Hematopoietic multipotent progenitor cell treated with erythropoietin and hydrocortisone succinate and interleukin-3 and kit ligand, for 8 days (in vitro differentiated cells): ENCODE measurements around the gene HPSE.
"Not testable (repeated sequence)": the region's sequence is repeated elsewhere in the genome, so short reads cannot be mapped to it uniquely, and the experiment has no call there.

ENCODE experiments used
- DNase-seq: peaks from one replicate; pipeline ENCODE4 v3.0.0-alpha.2; 2015

HPSE gene

DNA sequence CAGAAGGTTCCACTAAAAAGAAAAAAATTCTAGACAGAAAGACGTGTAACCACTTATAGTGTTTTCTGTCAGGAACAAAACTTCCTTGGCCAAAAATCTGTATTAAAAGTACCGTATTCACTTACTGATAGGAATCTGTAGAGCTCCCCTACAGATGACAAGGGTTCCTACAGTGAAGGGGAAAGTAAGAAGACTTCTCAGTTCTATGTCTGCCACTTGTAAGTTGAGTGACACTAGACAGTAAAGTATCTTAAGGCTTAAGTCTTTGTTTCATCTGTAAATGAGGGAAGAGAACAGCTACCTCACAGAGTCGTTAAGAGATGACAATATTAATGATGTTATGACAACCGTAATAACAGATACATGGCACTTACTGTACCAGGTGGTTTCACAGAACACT lies 53.3 kb downstream of the HPSE start:
- DNase-seq = peak; percentile 29

DNA sequence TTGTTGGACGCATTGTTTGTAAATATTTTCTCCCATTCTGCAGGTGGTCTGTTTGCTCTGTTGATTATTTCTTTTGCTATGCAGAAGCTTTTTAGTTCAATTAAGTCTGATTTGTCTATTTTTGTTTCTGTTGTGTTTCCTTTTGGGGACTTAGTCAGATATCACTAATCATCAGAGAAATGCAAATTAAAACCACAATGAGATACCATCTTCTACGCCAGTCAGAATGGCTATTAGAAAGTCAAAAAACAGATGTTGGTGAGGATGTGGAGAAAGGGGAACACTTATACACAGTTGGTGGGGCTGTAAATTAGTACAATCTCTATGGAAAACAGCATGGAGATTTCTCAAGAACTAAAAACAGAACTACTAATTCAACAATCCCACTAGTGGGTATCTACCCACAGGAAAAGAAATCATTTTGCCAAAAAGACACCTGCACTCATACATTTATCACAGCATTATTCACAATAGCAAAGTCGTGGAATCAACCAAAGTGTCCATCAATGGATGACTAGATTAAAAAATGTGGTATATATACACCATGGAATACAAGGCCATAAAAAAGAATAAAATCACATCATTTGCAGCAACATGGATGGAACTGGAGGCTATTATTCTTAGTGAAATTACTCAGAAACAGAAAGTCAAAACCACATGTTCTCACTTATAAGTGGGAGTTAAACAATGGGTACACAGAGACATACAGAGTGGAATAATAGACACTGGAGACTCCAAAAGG lies 58.2 kb downstream of the HPSE start:
- no peak for DNase-seq

DNA sequence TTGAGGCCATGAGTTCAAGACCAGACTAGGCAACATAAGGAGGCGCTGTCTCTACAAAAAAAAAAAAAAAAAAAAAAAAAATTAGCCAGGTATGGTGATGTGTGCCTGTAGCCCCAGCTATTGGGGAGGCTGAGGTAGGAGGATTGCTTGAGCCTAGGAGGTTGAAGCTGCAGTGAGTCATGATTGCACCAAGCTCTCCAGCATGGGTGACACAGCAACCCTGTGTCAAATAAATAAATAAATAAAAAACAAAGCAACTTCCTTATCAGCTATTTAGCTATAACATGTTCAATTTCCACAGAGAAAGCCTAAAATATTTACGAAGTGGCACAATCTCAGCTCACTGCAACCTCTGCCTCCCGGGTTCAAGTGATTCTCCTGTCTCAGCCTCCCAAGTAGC lies 60.7 kb downstream of the HPSE start:
- not testable (repeated sequence) for DNase-seq

DNA sequence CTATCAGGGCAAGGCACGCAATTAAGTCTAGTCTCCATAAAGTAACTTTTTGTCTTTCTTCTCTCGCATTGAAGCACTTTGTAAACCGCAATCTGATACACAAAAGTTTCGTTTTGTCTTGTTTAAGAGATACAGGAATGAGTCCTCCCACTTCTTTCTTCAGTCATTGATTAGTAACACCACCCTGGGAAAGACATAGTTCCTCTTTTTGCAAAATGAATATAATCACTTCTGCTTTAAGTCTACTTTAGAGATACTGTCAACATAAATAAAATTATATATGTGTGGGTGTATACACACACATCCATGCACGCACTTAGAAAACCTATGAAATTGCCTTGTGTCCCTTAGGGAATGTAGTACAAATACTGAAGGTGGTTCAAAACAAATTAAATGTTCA lies 61.7 kb downstream of the HPSE start:
- DNase-seq = no peak

DNA sequence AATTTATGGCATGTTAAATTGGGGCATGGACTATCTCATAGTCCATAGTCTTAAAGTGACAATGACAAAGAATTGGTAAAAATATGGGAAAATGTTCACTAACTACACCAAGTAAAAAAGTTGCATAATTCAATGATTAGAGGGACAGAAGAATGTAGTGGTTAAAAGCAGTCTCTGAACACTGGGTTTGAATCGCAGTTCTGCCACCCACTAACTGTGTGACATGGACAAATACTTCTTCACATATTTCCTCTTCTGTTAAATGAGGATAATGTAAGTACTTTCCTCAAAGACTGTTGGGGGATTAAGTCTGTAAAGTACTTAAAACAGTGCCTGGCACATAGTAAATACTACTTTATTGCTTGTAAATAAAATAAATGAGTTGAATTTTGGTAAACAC lies 65.4 kb downstream of the HPSE start:
- no peak for DNase-seq

DNA sequence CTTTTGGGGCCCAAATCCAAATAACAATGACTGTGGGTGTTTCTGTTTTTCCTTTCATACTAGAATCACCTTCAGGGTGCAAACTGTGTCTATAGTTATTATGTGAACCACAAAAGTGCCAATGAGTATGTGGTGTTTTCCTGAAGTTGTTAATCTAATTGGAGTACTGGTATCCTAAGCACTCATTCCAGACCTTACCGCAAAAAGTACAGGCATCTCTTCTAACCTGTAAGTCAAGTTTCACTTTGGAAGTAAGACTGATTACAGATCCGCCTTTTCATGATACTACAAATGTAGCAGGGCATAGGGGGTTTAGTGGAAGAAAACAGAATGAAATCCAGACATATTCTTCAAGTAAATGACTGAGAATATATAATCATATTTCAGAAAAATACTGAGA lies 66.2 kb downstream of the HPSE start:
- no peak for DNase-seq

DNA sequence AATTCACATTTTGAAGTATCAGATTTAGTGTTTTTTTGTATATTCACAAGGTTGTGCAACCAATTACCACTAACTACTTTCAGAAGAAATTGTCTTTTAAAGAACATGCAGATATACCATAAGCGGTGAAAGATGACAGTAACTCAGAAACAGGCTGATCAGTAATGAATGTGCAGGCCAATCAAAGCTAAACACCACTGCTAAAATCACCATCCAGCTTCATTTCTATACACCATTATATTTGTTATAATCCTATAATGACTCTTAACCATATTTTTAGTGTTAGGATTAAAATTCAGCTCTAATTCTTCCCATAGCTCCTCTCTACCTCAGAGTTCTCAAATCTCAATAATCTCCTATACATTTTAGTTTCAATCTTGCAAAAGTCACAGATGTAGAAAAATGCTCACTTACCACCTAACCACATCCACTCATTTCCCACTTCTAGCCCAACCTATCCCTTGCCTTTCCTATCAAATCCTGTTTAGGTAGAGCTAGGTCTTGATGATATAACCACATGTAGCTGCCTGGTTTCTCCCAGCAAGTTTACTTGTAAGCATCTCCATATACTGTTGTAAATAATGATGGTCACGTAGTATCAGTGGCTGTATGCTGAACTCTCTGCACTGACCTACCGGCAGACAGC lies 66.7 kb downstream of the HPSE start:
- no peak for DNase-seq

DNA sequence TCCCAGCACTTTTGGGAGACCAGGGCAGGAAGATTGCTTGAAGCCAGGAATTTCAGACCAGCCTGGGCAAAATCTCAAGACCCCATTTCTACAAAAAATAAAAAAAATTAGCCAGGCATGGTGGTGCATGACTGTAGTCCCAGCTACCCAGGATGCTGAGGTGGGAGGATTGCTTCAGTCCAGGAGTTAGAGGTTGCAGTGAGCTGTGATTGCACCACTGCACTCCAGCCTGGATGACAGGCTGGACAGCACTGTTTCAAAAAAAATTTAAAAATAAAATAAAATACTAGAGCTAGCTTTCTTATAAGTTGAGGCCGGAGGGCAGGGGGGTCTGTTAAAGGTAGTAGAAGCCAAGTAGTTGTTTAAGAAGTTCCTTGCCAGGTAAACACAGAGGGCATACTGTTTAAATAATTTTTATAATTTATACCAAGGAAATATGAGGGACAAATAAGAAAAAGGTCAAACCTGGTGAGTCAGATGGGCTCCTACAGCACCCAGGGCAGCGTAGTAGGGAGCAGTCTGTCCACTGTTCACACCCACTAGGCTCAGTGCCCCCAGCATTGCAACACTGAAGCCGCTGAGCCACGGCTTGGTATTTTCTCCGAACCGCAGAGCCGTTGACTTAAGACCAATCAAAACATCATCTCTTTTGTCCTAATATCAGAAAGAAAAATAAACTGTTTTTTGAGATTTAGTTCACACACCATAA lies 67.4 kb downstream of the HPSE start:
- no peak for DNase-seq

DNA sequence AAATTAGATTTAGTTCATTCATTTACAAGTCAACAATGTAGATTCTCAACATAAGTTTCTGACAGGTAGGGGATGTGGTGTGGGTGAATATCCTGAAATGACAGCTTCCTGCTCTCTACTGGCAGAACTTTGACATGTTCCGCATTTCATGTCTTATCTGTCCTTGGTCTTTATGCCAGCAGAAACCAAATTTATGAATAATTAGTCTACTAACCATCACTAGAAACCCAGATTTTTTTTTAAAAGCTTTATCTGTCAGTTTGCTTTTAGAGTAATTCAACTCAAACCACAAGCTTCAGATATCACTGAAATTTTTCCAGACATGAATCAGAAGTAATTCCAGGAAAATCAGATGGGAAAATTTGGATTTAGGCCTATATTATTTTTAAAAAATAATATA lies 68.0 kb downstream of the HPSE start:
- DNase-seq = no peak

DNA sequence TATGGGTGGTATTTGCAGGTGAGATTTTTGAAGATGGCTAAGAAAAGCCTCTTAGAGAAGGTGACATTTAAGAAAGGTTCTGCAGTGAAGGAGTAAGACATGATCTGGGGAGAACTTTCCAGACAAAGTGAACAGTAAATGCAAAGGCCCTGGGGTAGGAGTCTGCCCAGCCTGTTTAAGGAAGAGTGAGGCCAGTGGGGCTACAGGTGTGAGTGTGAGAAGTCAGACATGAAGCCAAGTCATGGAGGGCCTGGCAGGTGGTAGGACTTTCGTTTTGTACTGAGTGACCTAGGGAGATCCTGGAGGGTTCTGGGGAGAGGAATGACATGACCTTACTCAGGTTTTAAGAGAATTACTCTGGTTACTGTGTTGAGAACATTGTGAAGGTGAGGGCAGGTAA lies 71.5 kb downstream of the HPSE start:
- DNase-seq = no peak

DNA sequence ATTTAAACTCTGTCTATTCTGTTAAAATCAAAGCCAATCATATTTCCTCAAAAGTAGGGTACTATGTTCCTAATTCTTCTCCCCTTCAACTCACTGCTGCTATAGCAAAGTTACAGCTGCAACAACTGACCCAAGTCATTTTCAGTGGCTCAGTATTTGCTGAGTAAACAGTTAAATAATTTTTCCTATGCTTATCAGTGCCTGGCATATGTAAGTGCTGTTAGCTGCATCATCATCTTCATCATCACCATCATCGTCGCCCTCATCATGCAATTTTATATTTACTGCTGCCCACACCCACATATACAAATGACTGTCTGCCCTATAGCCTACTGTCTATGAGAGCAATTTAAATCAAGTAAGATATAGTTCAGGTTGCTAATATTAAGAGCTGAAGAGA lies 72.0 kb downstream of the HPSE start:
- DNase-seq = peak; percentile 63

DNA sequence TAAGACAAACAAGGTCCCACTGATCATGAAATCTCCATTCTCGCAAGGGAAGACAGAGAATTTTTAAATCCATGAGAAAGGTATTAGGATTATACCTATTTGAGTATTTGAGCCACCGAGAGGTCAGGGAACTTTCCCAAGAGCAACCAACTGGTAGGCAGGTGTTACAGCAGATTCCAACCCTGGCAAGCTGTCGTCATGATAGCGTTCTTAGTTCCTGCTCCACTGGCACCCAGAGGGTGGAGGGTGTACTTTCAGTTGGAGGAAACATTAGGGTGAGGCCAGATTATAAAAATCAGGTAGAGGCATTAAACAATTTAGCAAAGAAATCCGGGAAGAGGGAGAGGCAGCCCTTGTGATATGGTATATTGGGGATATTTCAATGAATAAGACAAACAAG lies 73.3 kb downstream of the HPSE start:
- DNase-seq = no peak

DNA sequence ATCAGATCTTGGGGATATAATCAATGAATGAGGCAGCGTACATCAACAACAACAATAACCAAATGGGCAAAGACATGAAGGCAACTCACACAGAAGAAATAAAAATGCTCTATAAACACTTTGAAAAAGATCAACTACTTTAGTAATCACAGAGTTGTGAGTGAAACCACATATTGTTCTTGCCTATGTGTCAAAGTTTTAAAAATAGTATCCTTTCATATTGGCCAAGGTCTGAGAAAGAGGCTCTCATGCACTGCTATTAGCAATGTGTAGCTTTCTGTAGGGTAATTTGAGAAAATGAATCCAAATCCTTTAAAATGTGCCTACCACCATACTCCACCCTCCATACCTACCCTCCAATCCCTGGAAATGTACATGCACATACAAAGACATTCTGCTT lies 75.1 kb downstream of the HPSE start:
- no peak for DNase-seq

DNA sequence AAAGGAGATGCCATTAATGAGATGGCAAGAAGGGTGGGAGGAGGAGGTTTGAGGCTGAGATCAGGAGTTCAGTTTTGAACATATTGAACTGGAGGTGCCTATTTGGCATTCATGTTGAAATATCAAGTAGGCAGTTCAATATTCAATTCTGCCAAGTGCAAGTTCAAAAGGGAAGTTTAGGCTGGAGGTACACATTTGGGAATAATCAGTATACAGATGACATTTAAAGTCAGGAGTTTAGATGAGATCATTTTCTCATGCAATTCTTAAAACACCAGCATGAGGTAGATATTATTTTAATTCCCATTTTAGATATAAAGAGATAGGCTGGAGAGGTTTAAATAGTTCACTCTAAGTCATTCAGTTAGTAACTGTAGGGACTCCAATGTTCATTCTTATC lies 76.2 kb downstream of the HPSE start:
- DNase-seq = no peak

DNA sequence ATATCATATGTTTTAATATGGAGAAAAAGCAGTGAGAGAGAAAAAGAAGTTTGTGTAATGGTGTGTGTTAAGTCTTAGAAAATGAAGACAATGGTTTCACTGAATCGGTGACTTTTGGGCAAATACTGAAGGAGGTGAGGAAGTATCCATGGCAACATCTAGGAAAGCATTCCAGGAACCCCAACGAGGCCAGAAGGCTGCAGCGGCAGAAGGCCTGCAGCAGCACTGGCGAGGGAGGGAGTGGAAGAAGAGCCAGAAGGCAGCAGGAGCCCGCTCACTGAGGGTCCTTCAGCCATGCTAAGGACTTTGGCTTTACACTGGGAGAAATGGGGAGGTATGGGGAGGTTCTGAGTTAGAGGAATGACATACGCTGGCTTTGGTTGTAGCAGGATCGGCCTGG lies 76.8 kb downstream of the HPSE start:
- no peak for DNase-seq

DNA sequence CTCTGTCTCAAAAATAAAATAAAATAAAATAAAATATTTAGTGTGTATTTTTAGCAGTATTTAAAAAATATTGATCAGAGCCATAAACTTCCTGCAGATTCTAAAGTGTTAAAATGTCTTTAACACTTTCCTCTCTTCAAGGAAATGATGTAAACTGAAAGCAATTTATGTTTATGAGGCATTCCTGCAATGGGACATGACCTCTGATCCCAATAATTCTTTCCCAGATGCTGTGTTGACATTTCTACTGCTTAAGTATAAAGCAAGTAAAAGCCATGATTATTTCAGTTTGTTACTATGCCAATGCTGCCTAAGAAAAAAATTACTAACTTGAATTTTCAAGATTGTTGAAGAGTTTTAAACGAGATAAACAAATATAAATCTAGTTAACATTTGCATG lies 79.1 kb downstream of the HPSE start:
- no peak for DNase-seq

DNA sequence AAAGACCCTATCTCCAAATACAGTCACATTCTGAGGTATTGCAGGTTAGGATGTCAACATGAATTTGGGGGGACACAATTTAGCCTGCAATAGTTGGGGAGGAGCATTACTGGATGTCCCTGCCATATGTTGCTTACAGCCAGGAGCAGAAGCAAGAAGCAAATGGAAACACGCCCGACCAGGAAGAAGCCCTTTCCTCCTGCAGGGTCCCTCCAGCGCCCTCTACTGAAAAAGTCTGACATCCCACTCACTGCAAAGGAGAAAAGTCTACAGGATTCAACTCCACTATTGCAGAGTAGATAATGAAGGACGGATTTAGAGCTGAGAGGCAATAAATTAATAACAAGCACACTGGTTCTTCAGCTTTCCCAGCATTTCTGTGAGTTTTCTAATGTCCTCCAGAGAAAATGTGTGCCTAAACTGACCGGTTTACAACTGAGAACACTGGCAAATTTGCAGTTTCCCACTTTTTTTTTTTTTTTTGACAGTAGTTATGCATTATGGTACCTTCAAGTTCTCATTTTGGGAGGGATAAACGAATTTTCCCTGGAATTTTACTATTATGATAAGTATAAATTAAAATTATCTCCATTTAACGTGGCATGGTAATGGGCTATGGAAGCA lies 81.8 kb downstream of the HPSE start:
- DNase-seq = peak; percentile 81

DNA sequence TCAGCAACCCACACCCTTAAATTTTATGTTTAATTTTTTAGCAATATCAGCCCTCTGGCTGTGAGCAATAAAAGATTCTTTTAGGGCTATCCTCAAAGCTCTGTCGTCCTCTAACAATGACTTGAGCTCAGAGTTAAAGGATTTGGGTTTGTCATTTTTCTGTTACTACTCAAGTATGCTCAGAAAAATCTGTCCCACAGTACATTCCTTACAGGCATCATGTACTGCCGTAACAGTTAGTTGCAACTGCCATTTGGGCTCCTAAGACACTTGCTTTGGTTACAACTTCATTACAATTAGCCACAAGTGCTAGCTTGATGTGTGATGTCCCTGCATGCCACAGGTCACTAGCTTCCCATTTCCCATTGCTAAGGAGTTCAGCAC lies 83.2 kb downstream of the HPSE start:
- DNase-seq = no peak

DNA sequence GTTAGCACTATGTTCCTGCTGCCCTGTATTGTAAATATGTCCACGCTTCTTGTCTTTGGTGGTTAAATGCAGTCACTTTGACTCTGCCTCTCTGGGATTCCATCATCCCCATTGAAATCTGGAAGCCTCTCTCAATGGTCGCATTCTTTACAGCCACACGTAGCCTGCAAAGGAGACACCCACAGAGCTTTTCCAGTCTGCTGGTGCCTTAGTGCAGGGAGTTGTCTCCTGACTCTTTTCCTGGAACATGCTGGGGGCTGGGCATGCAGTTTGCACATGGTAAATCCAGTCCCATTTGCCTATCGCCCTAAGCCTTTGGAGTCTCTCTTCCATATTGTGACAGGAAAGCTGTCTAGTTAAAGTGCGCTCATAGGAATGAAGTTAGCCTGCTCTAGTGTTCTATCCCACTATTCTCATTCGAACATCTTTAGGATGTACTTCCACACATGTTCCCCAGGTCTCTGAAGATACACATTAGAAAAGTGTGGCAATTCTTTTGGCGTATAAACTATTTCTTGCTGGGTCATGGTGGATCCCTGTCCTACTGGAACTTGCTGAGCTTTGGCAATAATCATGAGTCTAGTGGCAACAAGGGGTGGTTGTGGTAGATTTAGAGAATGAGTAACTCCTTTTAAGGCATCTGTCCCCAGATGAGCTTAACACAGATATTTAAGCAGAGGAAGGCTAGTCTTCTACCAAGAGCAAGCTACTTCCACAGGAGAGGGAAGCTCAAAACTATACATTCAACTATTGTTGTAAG lies 83.8 kb downstream of the HPSE start:
- DNase-seq = no peak

DNA sequence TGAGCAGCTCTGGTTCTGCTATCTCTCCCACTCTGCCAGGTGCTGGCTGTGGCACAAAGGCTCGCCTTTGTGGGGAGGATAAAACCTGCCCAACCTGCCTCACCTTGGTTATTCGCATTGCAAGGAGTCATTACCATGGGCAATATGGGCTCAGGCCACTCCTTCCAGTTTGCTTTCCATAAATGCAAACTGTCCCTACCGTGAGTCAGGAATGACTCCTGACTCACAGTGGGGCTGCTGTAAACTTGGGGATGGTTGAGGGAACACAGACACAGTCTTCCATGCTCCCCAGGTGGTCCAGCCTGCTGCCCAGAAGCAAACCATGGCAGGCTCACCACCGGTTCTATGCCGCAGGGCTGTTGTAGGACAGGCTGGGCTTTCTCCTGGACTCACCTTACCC lies 86.2 kb downstream of the HPSE start:
- DNase-seq = no peak

DNA sequence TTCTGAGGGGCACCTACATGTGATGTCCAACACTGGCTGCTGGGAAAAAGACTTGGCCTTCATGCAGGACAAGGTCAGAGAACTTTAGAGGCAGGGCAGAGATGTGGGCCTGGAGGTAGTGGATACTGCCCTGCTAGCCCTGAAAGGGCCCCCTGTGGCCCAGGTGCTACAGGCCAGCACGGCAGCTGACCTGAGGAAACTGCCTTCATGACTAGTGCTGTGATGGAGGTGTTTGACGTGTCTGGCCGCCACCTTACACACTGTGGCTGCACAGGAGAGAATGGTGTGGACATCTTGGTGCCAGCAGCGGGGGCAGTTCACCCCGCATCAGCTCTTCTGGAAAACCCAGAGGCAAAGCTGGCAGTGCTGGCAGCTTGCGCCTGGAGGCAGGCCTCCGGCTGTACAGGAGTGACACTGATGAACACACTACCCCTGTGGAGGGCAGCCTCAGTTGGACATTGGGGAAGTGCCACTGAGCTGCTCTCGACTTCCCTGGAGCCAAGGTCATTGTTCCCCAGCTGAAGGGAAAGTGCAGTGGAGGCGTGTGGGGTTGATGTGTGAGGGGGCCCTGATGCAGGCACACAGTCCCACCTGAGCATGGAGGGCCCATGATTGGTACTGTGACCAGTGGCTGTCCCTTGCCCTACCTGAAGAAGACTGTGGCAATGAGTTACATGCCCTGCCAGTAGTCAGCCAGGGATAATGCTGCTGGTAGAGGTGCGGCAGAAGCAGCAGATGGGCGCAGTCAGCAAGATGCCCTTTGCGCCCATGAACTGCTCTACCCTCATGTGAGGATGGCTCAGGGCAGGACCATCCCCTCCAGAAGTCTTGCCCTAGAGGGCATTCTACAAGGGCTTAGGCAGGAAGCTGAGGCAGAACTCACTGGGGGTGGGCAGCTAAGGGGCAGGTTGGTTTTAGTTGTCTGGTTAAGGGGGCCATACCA lies 87.0 kb downstream of the HPSE start:
- no peak for DNase-seq
